ENCODE measurements around the gene LY86.

LY86 gene

DNA sequence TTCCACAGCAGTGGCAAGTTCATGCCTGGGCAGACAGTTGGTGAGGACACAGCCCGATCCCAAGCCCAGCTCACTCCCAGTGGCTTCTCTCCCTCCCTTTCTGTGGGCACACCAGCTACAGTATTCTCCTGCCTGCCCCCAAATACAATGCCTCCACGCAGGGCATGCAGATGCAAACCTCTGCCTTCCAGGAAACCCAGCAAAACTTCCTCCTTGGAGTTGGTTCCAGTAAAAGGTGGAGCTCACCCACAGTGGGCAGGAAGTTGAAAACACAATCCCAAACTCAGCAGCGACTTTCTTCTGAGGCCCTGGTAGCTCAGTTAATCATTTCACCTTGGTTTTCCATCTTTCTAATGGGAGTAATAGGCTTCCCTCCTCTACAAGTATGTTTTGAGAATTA is 93.7 kb downstream of the LY86 start:
- DNase-seq (ENCODE audit: low read depth), result no peak

DNA sequence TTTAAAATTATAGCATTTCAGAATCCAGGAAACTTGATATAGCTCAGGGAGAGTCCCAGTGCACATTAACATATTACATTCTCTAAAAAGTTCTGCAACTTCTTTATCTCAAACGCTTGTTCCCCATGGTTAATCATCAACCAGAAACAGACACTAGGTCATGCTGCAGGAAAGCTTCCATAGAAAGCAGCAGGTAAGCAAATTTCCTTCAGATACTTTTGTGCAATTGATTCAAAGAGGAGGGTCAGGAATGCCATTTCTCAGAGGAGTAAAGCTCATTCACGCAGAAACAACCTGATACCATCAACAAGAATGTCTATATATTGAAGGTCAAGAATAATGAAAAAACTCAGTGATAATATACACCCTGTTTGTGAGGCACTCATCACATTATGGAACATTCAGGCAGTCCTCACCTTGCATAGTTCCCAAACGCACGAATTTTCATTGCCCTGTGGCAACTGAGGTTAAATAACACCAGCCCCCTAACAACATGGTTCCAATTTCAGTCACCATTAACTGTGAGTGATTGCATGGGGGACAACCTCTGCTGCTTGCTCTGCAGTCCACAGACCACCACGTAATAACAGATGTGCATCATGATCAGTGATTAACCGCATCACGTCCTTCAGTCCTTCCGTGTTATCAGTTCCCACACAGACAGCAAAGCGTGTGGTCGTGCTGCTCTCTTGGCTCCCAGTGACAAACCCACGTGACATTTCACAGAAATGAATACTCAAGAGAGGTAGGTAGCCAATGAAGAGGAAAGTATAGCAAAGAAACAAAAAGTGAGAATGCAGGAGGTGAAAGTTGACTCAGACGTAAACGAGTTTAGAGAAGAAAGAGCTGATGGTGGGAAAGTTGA is 95.7 kb downstream of the LY86 start:
- no peak for DNase-seq (ENCODE audit: low read depth)

- no peak for DNase-seq (ENCODE audit: low read depth)
Observed at GRCh38 chr6:6685249-6686040, 96.9 kb downstream of the LY86 start.

DNA sequence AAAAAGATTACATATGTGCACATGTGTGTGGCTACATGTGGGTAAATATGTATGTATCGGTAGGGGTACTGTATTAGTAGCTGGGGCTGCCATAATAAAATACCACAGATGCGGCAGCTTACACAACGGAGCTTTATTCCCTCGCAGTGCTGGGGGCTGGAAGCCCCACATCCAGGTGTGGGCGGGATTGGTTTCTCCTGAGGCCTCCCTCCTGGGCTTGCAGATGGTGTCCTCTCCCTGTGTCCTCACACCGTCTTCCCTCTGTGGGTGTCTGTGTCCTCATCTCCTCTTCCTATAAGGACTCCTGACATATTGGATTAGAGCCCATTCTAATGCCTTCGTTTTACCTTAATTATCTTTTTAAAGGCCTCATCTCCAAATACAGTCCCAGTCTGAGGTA is 97.7 kb downstream of the LY86 start:
- no peak for DNase-seq (ENCODE audit: low read depth)

DNA sequence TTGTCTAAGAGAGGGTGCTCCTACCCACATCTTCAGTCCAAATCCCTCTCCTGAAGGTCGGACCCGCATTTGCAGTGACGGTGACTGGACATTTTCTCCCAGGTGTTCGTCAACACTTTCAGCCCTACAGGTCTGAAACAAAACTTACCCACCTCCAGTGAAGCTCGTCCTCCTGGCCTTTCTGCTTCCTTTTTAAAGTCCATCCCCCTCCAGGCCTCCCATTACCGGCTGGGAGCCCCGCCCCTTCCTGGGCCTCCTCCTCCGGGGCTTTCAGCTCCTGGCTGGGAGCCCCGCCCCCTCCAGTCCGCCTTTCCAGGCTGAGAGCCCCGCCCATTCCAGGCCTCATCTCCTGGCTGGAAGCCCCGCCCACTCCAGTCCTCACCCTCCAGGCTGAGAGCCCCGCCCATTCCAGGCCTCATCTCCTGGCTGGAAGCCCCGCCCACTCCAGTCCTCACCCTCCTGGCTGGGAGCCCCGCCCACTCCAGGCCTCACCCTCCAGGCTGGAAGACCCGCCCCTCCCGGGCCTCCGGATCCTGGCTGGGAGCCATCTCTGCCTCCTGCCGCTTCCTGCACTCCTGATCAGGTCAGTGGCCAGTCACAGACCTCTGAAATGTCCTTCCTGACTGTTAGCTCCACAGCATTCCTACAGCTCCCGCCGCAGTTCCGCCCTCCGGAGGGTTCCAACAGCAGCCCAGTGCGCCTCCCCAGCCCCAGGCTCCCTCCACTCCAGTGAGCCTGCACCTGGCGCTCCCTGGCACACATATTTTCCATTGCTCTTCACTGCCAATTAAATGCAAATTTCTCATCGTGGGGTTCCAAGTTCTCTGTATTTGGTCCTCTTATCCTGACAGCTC is 98.5 kb downstream of the LY86 start:
- DNase-seq (ENCODE audit: low read depth), result no peak

GRCh38 chr6:6688283-6688682 is 99.8 kb downstream of the LY86 start:
- no peak for DNase-seq (ENCODE audit: low read depth)

DNA sequence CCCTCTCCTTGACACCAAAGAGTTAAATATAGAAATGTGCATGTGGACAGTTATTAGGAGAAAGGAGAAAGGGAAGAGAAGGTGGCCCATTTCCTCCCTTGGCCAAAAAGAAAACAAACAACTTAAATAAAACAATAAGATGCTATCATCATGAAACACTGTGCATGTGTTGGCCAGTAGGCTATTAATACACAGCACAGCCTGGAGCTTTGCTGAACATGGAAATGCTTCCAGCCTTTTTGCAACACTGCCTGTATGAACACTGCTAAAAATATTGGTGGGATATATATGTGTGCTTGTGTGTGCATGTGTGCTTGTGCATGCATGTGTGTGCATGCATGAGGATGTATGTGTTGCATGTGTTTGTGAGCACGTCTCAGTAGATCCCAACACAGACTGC is 100.4 kb downstream of the LY86 start:
- no peak for DNase-seq (ENCODE audit: low read depth)

DNA sequence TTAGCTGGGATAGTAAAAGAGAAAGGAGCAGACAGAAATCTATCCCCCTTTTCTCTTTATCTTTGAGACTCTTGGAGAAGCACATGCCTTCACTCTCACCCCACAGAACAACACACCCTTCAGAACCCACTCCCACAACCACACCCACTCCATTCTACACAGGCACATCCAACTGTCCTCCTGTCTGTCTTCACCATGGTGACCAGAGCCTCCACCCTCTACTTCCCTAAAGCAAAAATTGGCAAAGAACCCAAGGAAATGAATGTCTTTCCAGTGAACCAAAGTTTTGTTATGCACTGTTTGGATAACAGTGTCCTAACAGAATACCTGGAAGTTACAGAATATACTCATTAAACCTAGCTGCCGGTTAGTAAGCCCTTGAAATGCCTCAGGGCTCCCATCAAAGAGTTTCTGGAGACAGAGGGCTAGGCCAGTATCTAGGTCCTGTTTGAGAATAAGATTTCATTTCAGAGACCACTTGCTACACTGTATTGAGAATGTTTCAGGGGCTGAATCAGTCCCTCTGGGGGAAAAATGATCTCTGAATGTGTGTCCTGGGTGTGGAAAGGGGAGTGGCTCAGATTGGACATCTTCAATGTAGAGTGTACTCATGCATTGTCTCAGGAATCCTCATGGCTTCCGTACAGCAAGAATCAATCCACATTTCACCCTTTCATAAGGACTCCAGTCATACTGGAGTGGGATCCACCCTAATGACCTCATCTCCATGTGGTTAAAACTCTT is 101.1 kb downstream of the LY86 start:
- DNase-seq (ENCODE audit: low read depth), result no peak

DNA sequence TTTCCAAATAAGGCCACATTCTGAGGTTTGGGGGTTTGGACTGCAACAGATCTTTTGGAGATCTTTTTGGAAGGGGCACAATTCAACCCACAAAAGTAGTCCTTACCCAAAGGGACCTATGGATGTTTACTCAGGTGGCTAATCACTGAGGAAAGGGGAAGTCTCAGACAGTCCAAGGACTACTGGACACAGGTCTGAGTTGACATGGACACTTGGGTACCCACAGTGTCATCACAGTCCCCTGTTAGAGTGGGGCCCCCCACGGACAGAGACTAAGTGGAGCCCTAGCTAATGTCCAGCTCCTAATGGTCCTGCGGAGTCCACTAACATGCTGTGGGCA is 101.6 kb downstream of the LY86 start:
- no peak for DNase-seq (ENCODE audit: low read depth)

DNA sequence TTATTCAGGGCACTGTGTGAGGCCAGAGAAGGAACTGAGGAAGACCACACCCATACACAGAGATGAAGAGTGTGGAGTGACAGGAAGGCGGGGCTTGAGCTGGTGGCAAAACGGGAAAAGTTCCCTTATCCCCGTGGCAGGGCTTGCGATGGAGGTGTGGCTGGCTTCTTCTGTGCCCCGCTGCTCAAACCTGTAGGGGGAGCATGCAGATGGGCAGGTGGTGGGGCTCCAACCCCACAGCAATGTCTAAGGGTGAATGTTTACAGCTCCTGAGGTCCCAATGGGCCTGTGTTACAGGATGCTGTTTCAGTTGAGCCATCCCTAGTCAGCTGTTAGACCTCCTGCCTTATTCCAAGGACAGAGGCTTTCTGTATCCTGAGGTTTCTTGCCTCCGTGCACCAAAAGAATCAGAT is 105.9 kb downstream of the LY86 start:
- no peak for DNase-seq (ENCODE audit: low read depth)

GRCh38 chr6:6694825-6695624 is 106.5 kb downstream of the LY86 start:
- no peak for DNase-seq (ENCODE audit: low read depth)

DNA sequence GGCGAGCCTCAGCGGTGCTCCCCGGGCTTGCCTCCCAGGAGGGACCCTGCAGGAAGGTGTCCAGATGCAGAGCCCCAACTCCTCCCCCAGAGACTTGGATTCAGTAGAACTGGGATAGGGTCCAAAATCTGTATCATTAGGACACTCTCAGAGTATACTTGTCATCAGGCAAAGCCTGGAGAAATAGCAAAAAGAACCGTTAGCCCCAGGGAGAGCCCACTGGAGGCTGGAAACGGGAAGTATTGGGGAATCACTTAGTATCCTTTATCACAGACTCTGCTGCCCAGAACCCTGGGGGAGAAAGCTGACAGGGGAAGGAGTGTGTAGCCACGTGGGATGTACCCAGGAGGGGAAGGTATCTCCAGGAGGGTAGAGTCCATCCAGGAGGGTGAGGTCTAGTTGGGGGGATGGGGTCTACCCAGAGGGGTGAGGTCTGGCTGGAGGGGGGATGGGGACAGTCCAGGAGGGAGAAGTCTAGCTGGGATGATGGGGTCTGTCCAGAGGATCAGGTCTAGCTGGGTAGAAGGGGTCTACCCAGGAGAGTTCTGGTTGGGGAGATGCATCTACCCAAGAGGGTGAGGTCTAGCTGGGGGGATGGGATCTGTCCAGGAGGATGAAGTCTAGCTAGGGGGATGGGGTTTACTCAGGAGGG is 107.2 kb downstream of the LY86 start:
- no peak for DNase-seq (ENCODE audit: low read depth)

GRCh38 chr6:6696867-6697531 is 108.5 kb downstream of the LY86 start:
- no peak for DNase-seq (ENCODE audit: low read depth)

DNA sequence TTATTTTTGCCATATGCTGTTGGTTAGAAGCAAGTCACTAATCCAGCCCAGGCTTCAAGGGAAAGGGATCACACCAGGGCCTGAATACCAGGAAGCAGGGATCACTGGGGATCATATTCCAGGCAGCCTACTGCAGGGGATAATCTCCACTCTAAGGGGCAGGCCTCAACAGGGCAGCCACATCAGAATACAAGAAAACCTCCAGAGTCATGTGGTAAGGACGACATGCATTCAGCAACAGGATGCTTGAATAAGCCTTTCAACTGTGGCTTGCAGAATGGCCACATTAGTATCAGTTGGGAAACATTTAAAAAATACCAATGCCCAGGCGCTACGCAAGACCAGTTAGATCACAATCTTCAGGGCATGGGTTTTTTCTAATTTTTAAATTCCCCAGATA is 109.1 kb downstream of the LY86 start:
- DNase-seq (ENCODE audit: low read depth), result no peak

DNA sequence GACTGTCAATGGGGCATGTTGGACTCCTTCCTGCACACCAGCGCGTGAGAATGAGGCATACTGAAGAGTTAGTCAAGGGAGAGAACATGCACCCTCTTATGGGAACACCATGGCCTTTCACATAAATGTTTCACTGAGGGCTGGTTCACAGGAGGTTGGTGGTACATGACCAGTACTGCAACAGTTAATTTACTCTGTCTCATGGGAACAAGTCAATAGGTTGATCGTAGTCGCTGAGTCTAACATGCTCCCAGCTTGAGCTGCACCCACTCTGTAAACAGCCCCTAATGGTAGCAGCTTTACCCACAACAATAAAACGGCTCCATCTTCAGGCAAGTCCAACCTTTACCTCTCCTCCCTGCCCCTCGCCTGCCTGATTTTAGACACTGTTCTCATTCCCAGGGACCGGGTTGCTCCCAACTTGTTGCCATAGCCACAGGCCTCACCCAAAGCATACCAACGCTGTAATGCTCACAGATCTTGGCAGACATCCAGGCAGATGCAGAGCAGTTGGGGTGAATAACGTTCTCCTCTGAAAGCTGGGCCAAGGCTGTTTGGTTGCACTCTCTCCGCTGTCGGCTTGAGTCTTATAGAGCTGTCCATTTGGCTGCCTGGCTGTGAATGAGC is 111.3 kb downstream of the LY86 start:
- DNase-seq (ENCODE audit: low read depth), result peak; percentile 23

GRCh38 chr6:6700407-6701270 is 112.1 kb downstream of the LY86 start:
- DNase-seq (ENCODE audit: low read depth), result no peak

DNA sequence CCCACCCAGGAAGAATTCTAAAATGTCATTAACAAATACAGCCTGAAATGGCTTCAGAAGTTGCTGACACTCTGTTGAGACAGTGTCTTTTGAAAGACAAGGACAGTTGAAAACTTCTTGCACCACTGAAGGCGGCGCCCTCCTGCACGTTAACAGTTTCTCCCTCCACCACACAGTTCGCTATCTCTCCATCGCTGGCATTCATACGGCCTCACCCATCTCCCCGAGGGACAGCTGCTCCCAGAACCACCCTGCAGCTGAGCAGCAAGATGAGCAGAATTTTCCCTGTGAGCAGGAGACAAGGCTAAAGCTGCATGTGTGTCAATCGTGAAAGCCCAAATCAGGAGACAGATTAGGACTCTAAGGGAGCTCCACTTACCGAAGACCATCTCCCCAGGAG is 113.3 kb downstream of the LY86 start:
- no peak for DNase-seq (ENCODE audit: low read depth)

GRCh38 chr6:6703699-6704098 is 115.2 kb downstream of the LY86 start:
- DNase-seq (ENCODE audit: low read depth), result no peak

Measured in HS-27A (cell line).